Omental fat pad (tissue), 4 donors: ENCODE measurements around the gene CSMD2. TPM values are rescaled to one million over a fixed set of nuclear protein-coding genes. Genes with fewer than 3 reads are reported as not detected.
"Not testable (repeated sequence)": the region's sequence is repeated elsewhere in the genome, so short reads cannot be mapped to it uniquely, and the experiment has no call there.

Experiments
- ATAC-seq: fragments of 150-250 bp; one replicate; pipeline ENCODE4 v1.9.1; 2016; ENCODE audit warnings: mild to moderate bottlenecking, moderate library complexity; ENCODE audit not compliant: low FRiP score
- DNase-seq: peaks from one replicate; pipeline ENCODE4 v3.0.0-alpha.2; 2019; ENCODE audit warnings: low spot score
- CTCF ChIP-seq, 3 donors: fragments of 450-650 bp; IDR thresholded peaks; one replicate each; pipeline ENCODE4 v1.5.1; 2016 to 2017; ENCODE audit warnings: antibody characterized with exemption in 3 of 3, mild to moderate bottlenecking in 3 of 3, moderate library complexity in 2 of 3
- total RNA-seq, 4 donors: library from RNA; depleted of rRNA; stranded (reverse); fragments of >200 nt; gene quantifications; one replicate each; pipeline ENCODE4 v1.1.0, GENCODE V29; 2016

The CSMD2 gene
- total RNA-seq, 4 donors from 2014 or later, result 0.19 to 3.8 (median 0.60) TPM; not detected in 1

- no peak for TF ChIP-seq CTCF (IDR thresholded peaks at IDR 0.05)
- ATAC-seq (no peak), DNase-seq (no peak)
Observed at GRCh38 chr1:34113362-34113761, 51.7 kb downstream of the CSMD2 start.

GRCh38 chr1:34108711-34109110 is 56.3 kb downstream of the CSMD2 start:
- ATAC-seq (no peak), DNase-seq (no peak)
- no peak for TF ChIP-seq CTCF (IDR thresholded peaks at IDR 0.05)

- no peak for ATAC-seq
- TF ChIP-seq CTCF (IDR thresholded peaks at IDR 0.05), result no peak
Observed at GRCh38 chr1:34108269-34108668, 56.8 kb downstream of the CSMD2 start.

GRCh38 chr1:34101151-34101550 is 63.9 kb downstream of the CSMD2 start:
- TF ChIP-seq CTCF (IDR thresholded peaks at IDR 0.05), result no peak
- DNase-seq (no peak), ATAC-seq (no peak)

More at GRCh38 chr1:34108269-34108668, 56.8 kb downstream of the CSMD2 start:
- no peak for DNase-seq

GRCh38 chr1:34100332-34100731 is 64.7 kb downstream of the CSMD2 start:
- ATAC-seq, result no peak
- no peak for TF ChIP-seq CTCF (IDR thresholded peaks at IDR 0.05)

GRCh38 chr1:34092399-34092798 is 72.6 kb downstream of the CSMD2 start:
- DNase-seq, ATAC-seq: not testable (repeated sequence)

More at GRCh38 chr1:34100332-34100731, 64.7 kb downstream of the CSMD2 start:
- DNase-seq, result no peak

GRCh38 chr1:34089731-34090130 is 75.3 kb downstream of the CSMD2 start:
- DNase-seq, result no peak
- no peak for ATAC-seq
- TF ChIP-seq CTCF (IDR thresholded peaks at IDR 0.05), result no peak

GRCh38 chr1:34087986-34088385 is 77.0 kb downstream of the CSMD2 start:
- no peak for TF ChIP-seq CTCF (IDR thresholded peaks at IDR 0.05)
- DNase-seq, result no peak
- no peak for ATAC-seq
